GM21390 (cell line): Measurements from ENCODE around the gene TNPO1.
"Not testable (repeated sequence)": the region's sequence is repeated elsewhere in the genome, so short reads cannot be mapped to it uniquely, and the experiment has no call there.

ENCODE experiments used
- ATAC-seq: cut with Tn5 transposase; IDR thresholded peaks from one replicate; pipeline ENCODE4 v1.9.1; 2021; ENCODE audit not compliant: unreplicated experiment

TNPO1 gene

DNA sequence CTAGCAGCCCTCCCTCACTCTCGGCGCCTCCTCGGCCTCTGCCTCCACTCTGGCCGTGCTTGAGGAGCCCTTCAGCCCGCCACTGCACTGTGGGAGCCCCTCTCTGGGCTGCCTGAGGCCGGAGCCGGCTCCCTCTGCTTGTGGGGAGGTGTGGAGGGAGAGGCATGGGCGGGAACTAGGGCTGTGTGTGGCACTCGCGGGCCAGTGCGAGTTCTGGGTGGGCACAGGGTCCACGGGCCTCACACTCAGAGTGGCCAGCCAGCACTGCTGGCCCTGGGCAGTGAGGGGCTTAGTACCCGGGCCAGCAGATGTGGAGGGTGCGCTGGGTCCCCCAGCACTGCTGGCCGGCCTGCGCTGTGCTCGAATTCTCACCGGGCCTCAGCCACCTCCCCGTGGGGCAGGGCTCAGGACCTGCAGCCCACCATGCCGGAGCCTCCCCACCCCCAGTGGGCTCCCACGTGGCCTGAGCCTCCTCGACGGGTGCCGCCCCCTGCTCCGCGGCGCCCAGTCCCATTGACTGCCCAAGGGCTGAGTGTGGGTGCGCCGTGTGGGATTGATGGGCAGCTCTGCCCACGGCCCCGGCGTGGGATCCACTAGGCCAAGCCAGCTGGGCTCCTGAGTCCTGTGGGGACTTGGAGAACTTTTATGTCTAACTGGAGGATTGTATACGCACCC is 109.0 kb downstream of the TNPO1 start:
- no peak for ATAC-seq

GRCh38 chr5:72932686-72933085 is 116.2 kb downstream of the TNPO1 start:
- ATAC-seq, result not testable (repeated sequence)

DNA sequence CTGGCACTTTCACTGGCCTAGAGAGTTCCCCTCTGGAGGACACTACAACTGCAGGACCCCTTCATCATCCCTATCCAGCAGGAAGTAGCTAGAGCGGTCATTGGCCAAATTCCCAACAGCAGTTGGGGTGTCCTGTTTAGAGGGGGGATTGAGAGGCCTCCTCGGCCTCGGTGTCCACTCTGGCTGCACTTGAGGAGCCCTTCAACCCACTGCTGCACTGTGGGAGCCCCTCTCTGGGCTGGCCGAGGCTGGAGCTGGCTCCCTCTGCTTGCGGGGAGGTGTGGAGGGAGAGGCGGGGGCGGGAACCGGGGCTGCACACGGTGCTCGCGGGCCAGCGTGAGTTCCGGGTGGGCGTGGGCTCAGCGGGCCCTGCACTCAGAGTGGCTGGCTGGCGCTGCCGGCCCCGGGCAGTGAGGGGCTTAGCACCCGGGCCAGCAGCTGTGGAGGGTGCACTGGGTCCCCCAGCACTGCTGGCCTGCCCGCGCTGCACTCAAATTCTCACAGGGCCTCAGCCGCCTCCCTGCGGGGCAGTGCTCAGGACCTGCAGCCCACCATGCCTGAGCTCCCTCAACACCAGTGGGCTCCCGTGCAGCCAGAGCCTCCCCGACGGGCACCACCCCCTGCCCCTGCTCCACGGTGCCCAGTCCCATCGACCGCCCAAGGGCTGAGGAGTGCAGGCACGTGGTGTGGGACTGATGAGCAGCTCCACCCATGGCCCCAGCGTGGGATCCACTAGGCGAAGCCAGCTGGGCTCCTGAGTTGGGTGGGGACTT is 118.7 kb downstream of the TNPO1 start:
- not testable (repeated sequence) for ATAC-seq

DNA sequence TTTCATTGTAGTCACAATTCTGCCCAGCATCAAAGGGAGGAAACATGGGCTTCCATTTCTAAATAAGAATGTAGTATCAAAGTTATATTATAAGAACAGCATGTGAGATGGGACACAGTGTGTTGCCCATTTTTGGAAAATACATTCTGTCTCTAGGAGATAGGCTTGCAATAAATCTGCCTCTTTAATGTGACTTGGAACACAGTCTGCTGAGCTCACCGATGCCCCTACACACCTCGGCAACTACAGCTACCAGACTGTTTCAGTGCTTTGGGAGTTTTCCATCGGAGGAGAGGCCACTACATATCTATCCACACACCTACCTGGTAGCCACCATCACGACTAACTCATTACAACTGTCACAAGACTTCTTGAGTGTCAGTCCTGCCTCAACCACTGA is 120.4 kb downstream of the TNPO1 start:
- ATAC-seq, result no peak

GRCh38 chr5:72937517-72938061 is 121.1 kb downstream of the TNPO1 start:
- no peak for ATAC-seq

DNA sequence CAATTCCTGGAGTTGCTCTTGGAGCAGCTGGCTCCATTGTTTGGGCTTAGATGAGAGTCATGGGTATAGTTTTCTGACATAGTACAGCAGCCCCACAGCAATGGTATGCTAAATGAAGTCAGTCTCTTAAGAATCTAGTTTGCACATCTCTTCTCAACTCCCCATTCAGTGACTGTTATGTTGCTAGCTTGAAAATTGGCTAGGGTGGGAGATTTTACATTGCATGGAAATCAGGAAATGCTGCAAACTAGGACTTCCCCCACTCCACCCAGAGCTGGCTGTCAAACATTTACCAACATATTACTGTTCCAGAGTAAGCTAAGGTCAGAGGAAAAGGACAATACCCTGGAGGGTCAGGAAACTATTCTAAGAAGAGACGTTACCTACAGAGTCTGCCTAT is 121.7 kb downstream of the TNPO1 start:
- no peak for ATAC-seq

DNA sequence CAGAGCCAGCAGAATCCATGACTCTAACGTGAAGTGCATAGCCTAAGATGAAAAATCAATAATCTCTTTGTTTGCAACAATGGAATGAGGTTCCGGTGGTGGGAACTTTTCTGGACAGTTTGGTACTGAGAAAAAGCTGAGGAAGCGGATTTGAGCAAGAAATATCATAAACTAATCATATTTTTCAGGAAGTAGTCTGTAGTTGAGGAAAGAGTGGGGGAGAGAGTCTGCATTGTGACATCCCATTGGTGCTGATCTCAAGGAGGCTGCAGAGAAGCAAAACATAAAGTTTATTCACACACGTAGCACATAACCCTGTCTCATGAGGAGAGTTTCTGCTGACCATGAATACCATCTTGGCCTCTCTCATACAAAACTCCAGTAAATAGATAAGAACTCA is 123.6 kb downstream of the TNPO1 start:
- no peak for ATAC-seq

DNA sequence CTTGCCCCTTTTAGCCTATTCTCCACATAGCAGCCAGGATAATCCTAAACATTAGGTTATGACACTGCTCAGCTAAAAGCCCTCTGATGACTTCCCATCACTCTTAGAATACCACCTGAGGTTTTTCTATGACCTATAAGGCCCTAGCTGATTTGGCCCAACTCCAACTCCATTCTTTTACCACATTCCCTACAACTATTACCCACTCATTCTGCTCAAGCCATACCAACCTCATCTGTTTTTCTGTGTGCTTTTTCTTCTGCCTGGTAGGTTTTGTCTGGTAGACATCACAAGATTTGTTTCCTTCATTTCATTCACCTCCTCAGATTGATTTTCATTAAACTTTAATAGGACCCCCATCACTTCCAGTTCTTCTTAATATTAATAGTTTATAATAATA is 126.8 kb downstream of the TNPO1 start:
- no peak for ATAC-seq

DNA sequence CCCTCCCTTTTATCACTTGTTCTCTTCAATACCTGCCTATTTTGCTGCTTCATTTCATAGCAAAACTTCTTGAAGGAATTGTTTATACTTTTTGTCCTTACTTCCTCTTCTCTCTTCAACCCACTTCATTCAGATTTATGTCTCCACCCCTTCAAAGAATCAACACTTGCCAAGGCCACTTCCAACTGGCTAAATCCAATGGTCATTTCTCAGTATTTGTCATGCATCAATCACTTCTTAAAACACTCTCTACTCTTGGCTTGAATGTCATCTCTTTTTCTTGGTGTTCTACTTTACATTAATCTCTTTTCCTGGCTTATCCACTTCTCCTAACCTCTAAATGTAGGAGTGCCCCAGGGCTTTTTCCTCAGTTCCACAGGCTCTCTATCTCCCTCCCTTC is 131.0 kb downstream of the TNPO1 start:
- ATAC-seq, result no peak

- ATAC-seq, result no peak
These were observed 133.0 kb downstream of the TNPO1 start for GRCh38 chr5:72949481-72949880.

GRCh38 chr5:72951671-72952468 is 135.4 kb downstream of the TNPO1 start:
- ATAC-seq, result no peak

- no peak for ATAC-seq
These were observed 137.9 kb downstream of the TNPO1 start for GRCh38 chr5:72954389-72954788.

- ATAC-seq, result peak; percentile 34
These were observed 138.8 kb downstream of the TNPO1 start for GRCh38 chr5:72955143-72955767.

- peak; percentile 91 for ATAC-seq
These were observed 139.4 kb downstream of the TNPO1 start, which contains the start of gene FCHO2 for GRCh38 chr5:72955768-72956323. Gene FCHO2 (plus strand): TSS chr5:72956041. CDS start chr5:72956097, 56 bp downstream.

DNA sequence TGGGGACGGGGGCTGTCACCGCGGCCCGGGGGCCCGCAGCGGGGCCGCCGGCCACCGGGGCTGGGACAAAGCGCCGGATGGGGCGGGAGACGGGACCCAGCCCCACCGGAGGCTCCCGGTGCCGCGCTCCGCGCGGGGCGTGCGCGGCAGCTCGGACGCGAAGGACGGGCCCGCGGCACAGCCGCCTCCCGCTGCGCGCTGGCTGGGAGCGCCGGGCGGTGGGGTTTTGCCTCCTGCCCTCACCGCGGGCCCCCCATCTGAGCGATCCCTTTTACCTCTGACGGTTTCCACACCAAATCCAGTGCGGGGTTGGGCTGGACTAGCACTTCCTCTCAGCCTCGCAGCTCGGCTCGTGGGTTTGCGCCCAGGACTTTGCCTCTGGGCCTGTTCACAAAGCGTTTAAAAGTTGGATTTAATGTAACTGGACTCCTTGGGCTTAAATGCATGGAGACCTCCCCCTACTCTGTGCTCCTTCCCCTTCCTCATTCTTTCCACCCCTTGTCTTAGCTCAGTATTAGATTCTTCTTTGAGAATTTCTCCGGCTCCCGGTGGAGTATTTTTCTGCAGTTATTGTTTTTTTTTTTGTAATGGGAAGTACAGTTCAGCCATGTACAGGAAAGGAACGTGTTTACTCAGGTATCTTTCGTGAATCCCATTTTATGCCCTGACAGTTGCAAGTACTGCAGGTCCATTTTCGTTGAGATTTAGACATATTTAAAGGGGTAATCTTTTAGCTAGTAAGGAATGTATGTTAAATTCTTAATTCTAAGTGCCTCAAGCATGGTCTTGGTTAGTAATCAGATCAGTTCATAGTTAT is 140.1 kb downstream of the TNPO1 start:
- ATAC-seq, result peak; percentile 43

- no peak for ATAC-seq
These were observed 140.9 kb downstream of the TNPO1 start for GRCh38 chr5:72957337-72957736.

DNA sequence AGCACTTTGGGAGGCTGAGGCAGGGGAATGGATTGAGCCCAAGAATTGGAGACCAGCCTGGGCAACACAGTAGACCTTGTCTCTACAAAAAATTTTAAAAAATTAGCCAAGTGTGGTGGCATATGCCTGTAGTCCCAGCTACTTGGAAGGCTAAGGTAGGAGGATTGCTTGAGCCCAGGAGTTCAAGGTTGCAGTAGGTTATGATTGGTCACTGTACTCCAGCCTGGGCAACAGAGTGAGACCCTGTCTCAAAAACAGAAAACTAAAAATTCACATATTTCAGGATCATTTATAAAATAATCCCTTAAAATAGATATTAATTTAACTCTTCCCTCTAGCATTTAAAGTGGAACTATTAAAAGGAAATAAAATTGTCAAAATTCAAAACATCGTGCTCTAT is 142.8 kb downstream of the TNPO1 start:
- no peak for ATAC-seq
